Panc1 (cell line): Measurements from ENCODE around the gene USP53. TPM values are rescaled to one million over a fixed set of nuclear protein-coding genes. Genes with fewer than 3 reads are reported as not detected.

Experiments used
- ATAC-seq: fragments of 200-7000 bp; cut with Tn5 transposase; 2 replicates; pipeline ENCODE4 v1.9.1; 2020; ENCODE audit warnings: mild to moderate bottlenecking, moderate library complexity
- BruUV-seq: library from RNA; stranded (reverse); fragments of 400-500 nt; replicated peaks from 2 replicates; lab custom pipeline; 2021; lab: Mats Ljungman, UMichigan
- CTCF ChIA-PET: fragments of 300-600 bp; sonication (Branson Sonifier 250); formaldehyde crosslinking; loops from one replicate; lab custom pipeline; 2022; ENCODE audit warnings: antibody characterized with exemption; lab: Charles Lee
- POLR2A ChIA-PET: fragments of 300-600 bp; sonication (Branson Sonifier 250); formaldehyde crosslinking; loops from one replicate; lab custom pipeline; 2022; ENCODE audit warnings: antibody characterized with exemption; lab: Charles Lee
- DNase-seq: peaks from one replicate; pipeline ENCODE4 v3.0.0-alpha.2; 2010; ENCODE audit warnings: low read depth, low spot score
- H3K27ac ChIP-seq: 2 replicates; pipeline ENCODE4 v1.5.1; 2011; ENCODE audit warnings: mild to moderate bottlenecking, low read length, inconsistent platforms
- H3K27me3 ChIP-seq: fragments of 200-500 bp; sonication (Bioruptor generic); 2 replicates; pipeline ENCODE4 v1.6.0; 2014; ENCODE audit warnings: low read length, inconsistent platforms; ENCODE audit not compliant: control insufficient read depth, insufficient read depth
- H3K36me3 ChIP-seq: fragments of 200-500 bp; sonication (Bioruptor generic); 2 replicates; pipeline ENCODE4 v1.5.1; 2014; ENCODE audit warnings: inconsistent platforms, mild to moderate bottlenecking, low read length, moderate library complexity; ENCODE audit not compliant: control insufficient read depth, insufficient read depth
- H3K4me1 ChIP-seq: 2 replicates; pipeline ENCODE4 v1.5.1; 2011; ENCODE audit warnings: inconsistent platforms, mild to moderate bottlenecking, low read length, moderate library complexity; ENCODE audit not compliant: control insufficient read depth, insufficient read depth
- H3K4me3 ChIP-seq, 2 experiments: 2 replicates each; pipeline ENCODE4 v1.5.1; 2011 to 2012; ENCODE audit warnings: low read depth in 2 of 2, low read length in 2 of 2, mild to moderate bottlenecking in 2 of 2, inconsistent platforms in 1 of 2, moderate library complexity in 1 of 2
- H3K9me3 ChIP-seq: fragments of 200-500 bp; sonication (Bioruptor generic); 2 replicates; pipeline ENCODE4 v1.5.1; 2014; ENCODE audit warnings: low read depth, mild to moderate bottlenecking, inconsistent platforms, low read length, moderate library complexity; ENCODE audit not compliant: control insufficient read depth, insufficient read depth
- POLR2AphosphoS5 ChIP-seq: IDR thresholded peaks from 2 replicates; pipeline ENCODE4 v1.6.1; 2012; ENCODE audit warnings: mild to moderate bottlenecking, low read depth, low read length, moderate library complexity
- SIN3A ChIP-seq: IDR thresholded peaks from 2 replicates; pipeline ENCODE4 v1.6.1; 2012; ENCODE audit warnings: low read depth, mild to moderate bottlenecking, low read length, moderate library complexity, borderline replicate concordance; ENCODE audit not compliant: insufficient read depth
- TCF7L2 ChIP-seq: IDR thresholded peaks from 2 replicates; pipeline ENCODE4 v1.6.1; 2011; ENCODE audit warnings: mild to moderate bottlenecking, low read depth, low read length, inconsistent platforms
- in situ Hi-C: cut with HindIII; loops from 2 replicates; pipeline ENCODE4 v1.10.0; 2016; ENCODE audit warnings: low sequenced_read_pairs, low pct_unique_long_range_greater_than_20kb
- intact Hi-C: fragments of 100-400 bp; cut with micrococcal nuclease; formaldehyde crosslinking; loops from one replicate; pipeline ENCODE4 v1.10.0; 2022; ENCODE audit not compliant: unreplicated experiment
- total RNA-seq: library from RNA; stranded (reverse); gene quantifications from one replicate; pipeline ENCODE4 v1.2.1, GENCODE V29; 2021; ENCODE audit not compliant: unreplicated experiment
- TF ChIP-seq, protein P1 (sequence below): fragments of 450-650 bp; IDR thresholded peaks from 2 replicates; pipeline ENCODE4 v1.5.1; 2017; ENCODE audit warnings: mild to moderate bottlenecking
- TF ChIP-seq, protein P2 (sequence below), 2 experiments: IDR thresholded peaks; 2 replicates each; pipeline ENCODE4 v1.6.1; 2011 to 2012; ENCODE audit warnings: low read depth in 2 of 2, control low read depth in 1 of 2, low read length in 1 of 2, mild to moderate bottlenecking in 1 of 2, moderate library complexity in 1 of 2; ENCODE audit not compliant: insufficient read depth in 1 of 2

The USP53 gene
- total RNA-seq, 1 experiment from 2014 or later: 5.3 TPM

DNA sequence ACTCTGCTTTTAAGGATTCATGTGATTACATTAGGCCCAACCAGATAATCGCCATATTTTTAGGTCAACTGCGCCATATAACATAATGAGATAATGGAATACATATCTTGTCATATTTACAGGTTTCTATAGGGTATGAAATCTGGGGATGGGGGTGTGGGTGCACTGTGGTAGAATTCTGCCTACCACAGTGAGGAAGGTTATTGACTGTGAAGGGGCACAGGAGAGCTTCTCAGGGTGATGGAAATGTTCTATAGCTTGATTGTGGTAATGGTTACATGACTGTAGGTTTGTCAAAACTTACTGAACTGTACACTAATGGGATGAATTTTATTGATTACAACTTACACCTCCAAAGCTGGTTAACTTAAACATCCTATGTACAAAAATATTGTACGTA, 15.9 kb downstream of the USP53 start:
- no peaks in the 10 kb centered on the region for H3K9me3 ChIP-seq
- no peaks in the 10 kb centered on the region for H3K27me3 ChIP-seq
- ATAC-seq (no peak), DNase-seq (no peak)
- ChIA-PET CTCF (no interaction called here), POLR2A (no interaction called here)
- intact Hi-C loops (no loop called here), in situ Hi-C loops (no loop called here)
- H3K27ac ChIP-seq: no peak overlapping the region
- no peak overlapping the region for H3K4me3 ChIP-seq
- BruUV-seq: no TSS peak
- H3K36me3 ChIP-seq: no peaks in the 10 kb centered on the region
- no peaks in the 10 kb centered on the region for H3K4me1 ChIP-seq
- TF ChIP-seq SIN3A (no peak), POLR2AphosphoS5 (no peak), TCF7L2 (no peak)
- TF ChIP-seq, protein P1, sequence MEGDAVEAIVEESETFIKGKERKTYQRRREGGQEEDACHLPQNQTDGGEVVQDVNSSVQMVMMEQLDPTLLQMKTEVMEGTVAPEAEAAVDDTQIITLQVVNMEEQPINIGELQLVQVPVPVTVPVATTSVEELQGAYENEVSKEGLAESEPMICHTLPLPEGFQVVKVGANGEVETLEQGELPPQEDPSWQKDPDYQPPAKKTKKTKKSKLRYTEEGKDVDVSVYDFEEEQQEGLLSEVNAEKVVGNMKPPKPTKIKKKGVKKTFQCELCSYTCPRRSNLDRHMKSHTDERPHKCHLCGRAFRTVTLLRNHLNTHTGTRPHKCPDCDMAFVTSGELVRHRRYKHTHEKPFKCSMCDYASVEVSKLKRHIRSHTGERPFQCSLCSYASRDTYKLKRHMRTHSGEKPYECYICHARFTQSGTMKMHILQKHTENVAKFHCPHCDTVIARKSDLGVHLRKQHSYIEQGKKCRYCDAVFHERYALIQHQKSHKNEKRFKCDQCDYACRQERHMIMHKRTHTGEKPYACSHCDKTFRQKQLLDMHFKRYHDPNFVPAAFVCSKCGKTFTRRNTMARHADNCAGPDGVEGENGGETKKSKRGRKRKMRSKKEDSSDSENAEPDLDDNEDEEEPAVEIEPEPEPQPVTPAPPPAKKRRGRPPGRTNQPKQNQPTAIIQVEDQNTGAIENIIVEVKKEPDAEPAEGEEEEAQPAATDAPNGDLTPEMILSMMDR: no peak
- TF ChIP-seq, protein P2, sequence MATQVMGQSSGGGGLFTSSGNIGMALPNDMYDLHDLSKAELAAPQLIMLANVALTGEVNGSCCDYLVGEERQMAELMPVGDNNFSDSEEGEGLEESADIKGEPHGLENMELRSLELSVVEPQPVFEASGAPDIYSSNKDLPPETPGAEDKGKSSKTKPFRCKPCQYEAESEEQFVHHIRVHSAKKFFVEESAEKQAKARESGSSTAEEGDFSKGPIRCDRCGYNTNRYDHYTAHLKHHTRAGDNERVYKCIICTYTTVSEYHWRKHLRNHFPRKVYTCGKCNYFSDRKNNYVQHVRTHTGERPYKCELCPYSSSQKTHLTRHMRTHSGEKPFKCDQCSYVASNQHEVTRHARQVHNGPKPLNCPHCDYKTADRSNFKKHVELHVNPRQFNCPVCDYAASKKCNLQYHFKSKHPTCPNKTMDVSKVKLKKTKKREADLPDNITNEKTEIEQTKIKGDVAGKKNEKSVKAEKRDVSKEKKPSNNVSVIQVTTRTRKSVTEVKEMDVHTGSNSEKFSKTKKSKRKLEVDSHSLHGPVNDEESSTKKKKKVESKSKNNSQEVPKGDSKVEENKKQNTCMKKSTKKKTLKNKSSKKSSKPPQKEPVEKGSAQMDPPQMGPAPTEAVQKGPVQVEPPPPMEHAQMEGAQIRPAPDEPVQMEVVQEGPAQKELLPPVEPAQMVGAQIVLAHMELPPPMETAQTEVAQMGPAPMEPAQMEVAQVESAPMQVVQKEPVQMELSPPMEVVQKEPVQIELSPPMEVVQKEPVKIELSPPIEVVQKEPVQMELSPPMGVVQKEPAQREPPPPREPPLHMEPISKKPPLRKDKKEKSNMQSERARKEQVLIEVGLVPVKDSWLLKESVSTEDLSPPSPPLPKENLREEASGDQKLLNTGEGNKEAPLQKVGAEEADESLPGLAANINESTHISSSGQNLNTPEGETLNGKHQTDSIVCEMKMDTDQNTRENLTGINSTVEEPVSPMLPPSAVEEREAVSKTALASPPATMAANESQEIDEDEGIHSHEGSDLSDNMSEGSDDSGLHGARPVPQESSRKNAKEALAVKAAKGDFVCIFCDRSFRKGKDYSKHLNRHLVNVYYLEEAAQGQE (IDR thresholded peaks at IDR 0.05; ENCODE audit: insufficient read depth in 1 of 2, low read depth in 2 of 2, low read length in 1 of 2): no peak

DNA sequence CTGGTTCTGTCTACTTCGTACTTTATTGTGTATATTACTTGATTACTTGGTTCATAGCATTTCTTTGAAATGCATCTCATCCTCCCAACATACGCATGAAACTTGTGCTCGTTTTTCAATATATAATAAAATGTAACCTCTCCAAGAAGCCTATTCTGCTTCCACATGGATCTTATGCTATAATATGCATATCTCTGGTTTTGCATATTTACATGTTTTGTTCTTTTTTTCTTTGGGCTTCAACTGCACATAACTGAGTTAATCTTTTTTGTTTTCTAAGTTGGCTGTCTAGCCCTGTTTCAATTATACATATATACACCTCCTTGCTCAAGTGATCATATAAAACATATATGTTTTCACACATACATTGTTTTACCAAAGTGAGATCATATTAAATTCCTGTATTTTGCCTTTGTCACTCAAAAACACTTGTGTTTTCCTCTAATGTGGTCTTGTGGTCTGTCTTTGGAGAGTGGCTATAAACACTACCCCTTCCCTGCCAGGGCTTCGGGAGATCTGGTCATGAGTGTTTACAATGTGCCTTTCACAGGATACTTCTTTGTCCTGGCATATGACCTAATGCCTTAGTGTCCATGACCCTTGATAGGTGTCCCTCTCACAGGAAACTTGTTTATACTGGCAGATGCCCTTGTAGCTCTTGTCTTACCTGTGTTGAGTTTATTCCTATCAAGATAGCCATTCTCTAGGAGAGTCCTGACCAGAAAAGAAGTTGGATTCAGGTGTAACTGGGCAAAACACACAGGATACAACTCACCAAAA, 17.6 kb downstream of the USP53 start:
- Histone ChIP-seq H3K4me3 (no peak overlapping the region), H3K9me3 (no peaks in the 10 kb centered on the region), H3K4me1 (no peaks in the 10 kb centered on the region), H3K36me3 (no peaks in the 10 kb centered on the region), H3K27ac (no peak overlapping the region), H3K27me3 (no peaks in the 10 kb centered on the region)
- intact Hi-C loops (no loop called here), in situ Hi-C loops (no loop called here)
- BruUV-seq: no TSS peak
- ChIA-PET POLR2A (no interaction called here), CTCF (no interaction called here)
- DNase-seq (no peak), ATAC-seq (no peak)
- TF ChIP-seq, protein P2 (IDR thresholded peaks at IDR 0.05; ENCODE audit: insufficient read depth in 1 of 2, low read depth in 2 of 2, low read length in 1 of 2): no peak
- TF ChIP-seq TCF7L2 (no peak), SIN3A (no peak), POLR2AphosphoS5 (no peak)
- TF ChIP-seq, protein P1: no peak
